Ovary (tissue), 9 donors: ENCODE results near the gene HECTD3. TPM values are rescaled to one million over a fixed set of nuclear protein-coding genes. Genes with fewer than 3 reads are reported as not detected.

Experiments
- DNase-seq, 5 donors: peaks; one replicate each; pipeline ENCODE4 v3.0.0-alpha.2; 2019 to 2020
- H3K27ac ChIP-seq, 2 donors: fragments of 200-600 bp; one replicate each; pipeline versions ENCODE4 v1.5.1 to v1.8.0; 2019 to 2022
- H3K27me3 ChIP-seq: fragments of 200-600 bp; one replicate; pipeline ENCODE4 v1.8.0; 2022
- H3K36me3 ChIP-seq: fragments of 200-600 bp; sonication (generic); one replicate; pipeline ENCODE4 v1.5.1; 2019
- H3K4me1 ChIP-seq: one replicate; pipeline ENCODE4 v1.8.1; 2013; ENCODE audit warnings: mild to moderate bottlenecking, moderate library complexity; ENCODE audit not compliant: insufficient read depth
- H3K4me3 ChIP-seq: fragments of 200-600 bp; sonication (generic); one replicate; pipeline ENCODE4 v1.5.1; 2017
- H3K9me3 ChIP-seq, 2 donors: fragments of 200-600 bp in 1 of 2; sonication (generic) in 1 of 2; one replicate each; pipeline versions ENCODE4 v1.5.1 to v1.8.1; 2013 to 2019; ENCODE audit warnings: mild to moderate bottlenecking in 1 of 2, moderate library complexity in 1 of 2
- EP300 ChIP-seq: sonication (generic); formaldehyde crosslinking; IDR thresholded peaks from one replicate; pipeline ENCODE4 v1.6.1; 2017; ENCODE audit warnings: antibody characterized with exemption
- POLR2A ChIP-seq: fragments of 450-650 bp; IDR thresholded peaks from one replicate; pipeline ENCODE4 v1.6.1; 2017; ENCODE audit warnings: antibody characterized with exemption, mild to moderate bottlenecking, moderate library complexity
- WGBS, 3 donors: extraction: QIAGEN DNeasy Blood & Tissue Kit in 1 of 3; methylation state at CpG; one replicate each; pipeline versions ENCODE4 v1.1.5 to v1.1.7; 2013 to 2017; 5-methylcytosine and 5-hydroxymethylcytosine counted together
- intact Hi-C, 4 donors: fragments of 100-400 bp; cut with DNase I; formaldehyde crosslinking; loops; one replicate each; pipeline versions ENCODE4 v1.11.0 to v1.15.1; 2022 to 2023
- polyA plus RNA-seq, 2 donors: library from polyadenylated mRNA; stranded (reverse); fragments of 200-250 nt in 1 of 2; fragments of 350-450 nt in 1 of 2; fragmentation: Illumina TruSeq in 1 of 2; extraction: RNeasy Lipid Tissue Mini Kit (QIAGEN cat#74804) in 1 of 2; gene quantifications; one replicate each; pipeline ENCODE4 v1.2.3, GENCODE V29; 2013 to 2014
- total RNA-seq, 7 donors: library from RNA; depleted of rRNA in 2 of 7; stranded (reverse); fragments of >200 nt in 2 of 7; fragmentation: NEBNext Ultra II Directional in 3 of 7; extraction: Animal tissue kit (Norgen Biotek cat#: 25700) in 3 of 7; gene quantifications; one replicate each; pipeline versions ENCODE4 v1.1.0 to v1.2.4, GENCODE V29; 2016 to 2023
- TF ChIP-seq, protein P1 (sequence below), 3 donors: fragments of 450-650 bp in 2 of 3; fragments of 200-600 bp in 1 of 3; IDR thresholded peaks; one replicate each; pipeline versions ENCODE4 v1.5.1 to v1.8.0; 2016 to 2022; ENCODE audit warnings: antibody characterized with exemption in 3 of 3, mild to moderate bottlenecking in 1 of 3
- donor health status: DM: no; HTN: no; CAD: no; lungs with moderate emphysema.
- donor health status: DM: no; HTN: no; CAD: no.
- donor health status: Bipolar disorder and iron deficiency.
- donor health status: DM: yes; HTN: yes; CAD: no.
- donor health status: DM: no; HTN: no; CAD: no.
- donor health status: DM: yes; HTN: yes; CAD: no.

HECTD3 gene
- total and polyA plus RNA-seq, 9 donors, result 20.9 to 46.0 (median 36.1) TPM

DNA sequence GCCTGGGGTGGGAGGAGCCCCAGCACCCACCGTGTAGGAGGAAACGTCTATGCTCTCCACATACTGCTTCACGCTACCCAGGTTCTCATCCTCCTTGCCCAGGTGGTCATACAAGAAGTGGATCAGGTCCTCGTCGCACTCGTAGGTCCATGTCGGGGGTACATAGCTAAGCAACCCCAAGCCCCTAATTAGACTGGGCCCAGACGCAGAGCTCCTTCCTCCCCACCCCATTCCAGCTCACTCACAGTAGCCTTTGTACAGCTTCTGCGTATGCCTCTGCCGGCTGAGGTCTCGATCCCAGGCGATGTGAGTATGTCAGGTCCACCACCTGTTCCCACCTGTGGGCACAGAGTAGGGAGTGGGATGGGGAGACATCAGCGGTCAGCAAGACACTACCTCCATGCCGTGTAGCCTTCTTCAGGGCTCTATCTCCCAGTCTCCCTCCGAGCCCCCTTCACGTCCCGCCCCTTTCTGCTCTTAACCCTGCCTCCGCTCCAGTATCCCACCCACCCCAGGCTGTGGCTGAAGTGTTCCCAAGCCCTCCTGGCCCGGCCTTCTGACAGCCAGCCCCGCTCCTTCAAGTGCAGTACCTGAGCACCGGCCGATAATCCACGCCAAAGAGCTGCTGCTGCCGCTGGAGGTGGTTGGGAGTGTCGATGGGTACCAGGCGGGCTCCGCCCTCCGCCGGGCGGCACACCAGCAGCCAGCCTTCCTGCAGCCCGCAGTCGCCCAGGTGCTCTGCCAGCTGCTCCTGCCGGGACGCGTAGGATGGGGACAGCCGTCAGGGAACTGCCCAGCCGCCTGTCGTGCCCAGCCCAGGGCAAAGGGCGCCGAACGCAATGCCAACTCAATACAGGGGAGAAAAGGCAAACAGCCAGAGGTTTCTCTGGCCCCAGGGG is 919 bp downstream of the HECTD3 start:
- Histone ChIP-seq H3K27me3 (no peaks in the 10 kb centered on the region), H3K4me1 (peaks cover 14% of the 10 kb centered on the region), H3K4me3 (peak overlapping the region; percentile 82), H3K36me3 (peaks cover 3% of the 10 kb centered on the region), H3K27ac (peak overlapping the region in 1 of 2 donors; percentile 46), H3K9me3 (no peaks in the 10 kb centered on the region)
- peak in 2 of 5 donors; percentile 46 to 49 for DNase-seq
- TF ChIP-seq, protein P1, sequence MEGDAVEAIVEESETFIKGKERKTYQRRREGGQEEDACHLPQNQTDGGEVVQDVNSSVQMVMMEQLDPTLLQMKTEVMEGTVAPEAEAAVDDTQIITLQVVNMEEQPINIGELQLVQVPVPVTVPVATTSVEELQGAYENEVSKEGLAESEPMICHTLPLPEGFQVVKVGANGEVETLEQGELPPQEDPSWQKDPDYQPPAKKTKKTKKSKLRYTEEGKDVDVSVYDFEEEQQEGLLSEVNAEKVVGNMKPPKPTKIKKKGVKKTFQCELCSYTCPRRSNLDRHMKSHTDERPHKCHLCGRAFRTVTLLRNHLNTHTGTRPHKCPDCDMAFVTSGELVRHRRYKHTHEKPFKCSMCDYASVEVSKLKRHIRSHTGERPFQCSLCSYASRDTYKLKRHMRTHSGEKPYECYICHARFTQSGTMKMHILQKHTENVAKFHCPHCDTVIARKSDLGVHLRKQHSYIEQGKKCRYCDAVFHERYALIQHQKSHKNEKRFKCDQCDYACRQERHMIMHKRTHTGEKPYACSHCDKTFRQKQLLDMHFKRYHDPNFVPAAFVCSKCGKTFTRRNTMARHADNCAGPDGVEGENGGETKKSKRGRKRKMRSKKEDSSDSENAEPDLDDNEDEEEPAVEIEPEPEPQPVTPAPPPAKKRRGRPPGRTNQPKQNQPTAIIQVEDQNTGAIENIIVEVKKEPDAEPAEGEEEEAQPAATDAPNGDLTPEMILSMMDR (IDR thresholded peaks at IDR 0.05), result no peak
- TF ChIP-seq EP300 (no peak), POLR2A (no peak)
- 11 to 17% (median 12%) methylated on average over 36 to 41 of the region's 41 CpGs for WGBS, 3 donors
- intact Hi-C loops, result loop anchor here (5.0 to 10.0 kb wide), 8 partner anchors 165 to 575 kb away; partner anchors contain the start of genes TESK2 (in 2 of the 4), BEST4 (in 1 of the 4), NASP (in 1 of the 4) and PTCH2 (in 1 of the 4)

DNA sequence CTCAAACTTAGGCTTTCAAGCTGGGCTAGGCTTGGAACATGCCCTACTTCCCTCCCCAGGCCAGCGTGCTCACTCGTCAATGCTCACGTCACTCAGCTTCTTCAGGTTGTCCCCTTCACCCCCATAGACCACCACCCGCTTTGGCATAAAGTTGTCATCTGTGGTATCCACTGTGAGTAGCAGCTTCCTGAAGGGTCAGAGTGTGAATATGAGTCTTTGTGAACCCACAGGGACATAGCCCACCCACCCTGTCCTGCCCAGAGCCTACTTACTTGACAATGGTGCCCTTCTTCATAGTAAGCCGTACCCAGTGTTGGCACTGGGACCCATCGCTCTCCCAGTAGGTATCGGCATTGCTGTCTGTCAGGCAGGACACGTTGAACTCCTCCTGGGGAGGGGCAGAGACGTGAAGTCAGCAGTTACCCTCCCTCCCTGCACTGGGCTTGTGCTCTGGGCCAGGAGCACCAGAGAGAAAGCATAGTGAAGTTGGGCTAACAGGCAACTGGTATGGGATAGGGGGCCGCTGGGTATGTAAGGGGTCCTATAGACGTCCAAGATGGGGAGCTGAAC is 1.7 kb downstream of the HECTD3 start:
- no peak for DNase-seq
- intact Hi-C loops, result loop anchor here in 1 of 4 donors (10.0 kb wide), 1 partner anchor 165 kb away; the partner anchor contains the start of gene PTCH2
- Histone ChIP-seq H3K27me3 (no peaks in the 10 kb centered on the region), H3K4me1 (peaks cover 12% of the 10 kb centered on the region), H3K36me3 (peaks cover 3% of the 10 kb centered on the region), H3K4me3 (peak overlapping the region; percentile 82), H3K27ac (no peak overlapping the region), H3K9me3 (no peaks in the 10 kb centered on the region)
- 87 to 94% (median 88%) methylated on average over 11 of the region's 11 CpGs for WGBS, 3 donors
- no peak for TF ChIP-seq EP300
- TF ChIP-seq, protein P1 (IDR thresholded peaks at IDR 0.05), result no peak
- TF ChIP-seq POLR2A, result no peak

DNA sequence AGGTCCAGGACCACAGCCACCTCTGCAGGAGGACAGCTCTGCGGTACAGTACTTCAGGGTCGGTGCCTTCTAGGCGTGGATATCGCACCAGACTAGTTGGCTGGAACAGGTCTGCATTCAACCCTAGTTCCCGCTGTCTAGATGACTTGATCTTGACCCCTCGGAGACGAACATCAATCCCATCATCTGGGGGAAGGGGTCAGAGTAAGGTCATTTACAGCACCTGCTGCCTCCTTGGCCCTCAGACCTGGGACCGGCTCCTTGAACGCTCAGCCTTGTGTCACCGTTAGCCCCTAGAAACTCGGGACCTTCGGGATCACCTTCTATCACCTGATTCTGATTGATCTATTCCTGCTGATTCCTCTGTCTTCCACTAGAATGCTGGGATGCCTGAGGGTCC is 2.6 kb downstream of the HECTD3 start:
- DNase-seq, result no peak
- intact Hi-C loops, result loop anchor here in 1 of 4 donors (10.0 kb wide), 1 partner anchor 164 kb away; the partner anchor contains the start of gene PTCH2
- H3K4me3 ChIP-seq, result no peak overlapping the region
- TF ChIP-seq EP300, result no peak
- TF ChIP-seq, protein P1 (IDR thresholded peaks at IDR 0.05), result no peak
- TF ChIP-seq POLR2A, result no peak
- 86 to 92% (median 86%) methylated on average over 12 of the region's 12 CpGs for WGBS, 3 donors
- peaks cover 12% of the 10 kb centered on the region for H3K4me1 ChIP-seq
- H3K36me3 ChIP-seq, result peaks cover 3% of the 10 kb centered on the region
- H3K27me3 ChIP-seq, result no peaks in the 10 kb centered on the region
- H3K27ac ChIP-seq, result no peak overlapping the region
- no peaks in the 10 kb centered on the region for H3K9me3 ChIP-seq

DNA sequence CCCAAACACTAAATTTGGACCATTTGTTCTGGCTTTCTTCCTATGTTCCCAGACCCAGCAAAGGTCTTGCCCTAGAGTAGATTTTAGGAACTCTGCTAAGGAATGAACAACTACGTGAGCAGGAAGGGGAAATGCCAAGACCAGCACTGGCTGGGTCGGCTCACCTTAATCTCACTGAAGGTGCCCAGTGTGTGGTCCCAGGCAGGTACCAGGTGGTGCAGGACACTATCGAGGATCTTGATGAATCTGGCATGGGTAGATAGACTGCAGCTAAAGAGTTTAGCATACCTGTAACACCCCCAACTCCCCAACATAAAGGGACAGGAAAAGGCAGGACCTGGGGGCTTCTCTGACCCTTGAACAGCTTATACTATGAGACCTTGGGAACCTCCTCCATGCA is 3.0 kb downstream of the HECTD3 start:
- no peak overlapping the region for H3K4me3 ChIP-seq
- 85 to 86% (median 86%) methylated on average over 3 of the region's 3 CpGs for WGBS, 3 donors
- peaks cover 3% of the 10 kb centered on the region for H3K36me3 ChIP-seq
- TF ChIP-seq POLR2A (no peak), EP300 (no peak)
- TF ChIP-seq, protein P1 (IDR thresholded peaks at IDR 0.05), result no peak
- no peak for DNase-seq
- no peaks in the 10 kb centered on the region for H3K27me3 ChIP-seq
- intact Hi-C loops, result loop anchor here in 1 of 4 donors (10.0 kb wide), 1 partner anchor 163 kb away; the partner anchor contains the start of gene PTCH2
- H3K4me1 ChIP-seq, result peaks cover 12% of the 10 kb centered on the region
- no peak overlapping the region for H3K27ac ChIP-seq
- H3K9me3 ChIP-seq, result no peaks in the 10 kb centered on the region
